Vagina (tissue), 2 donors: ENCODE data around the gene LRFN4. TPM values are rescaled to one million over a fixed set of nuclear protein-coding genes. Genes with fewer than 3 reads are reported as not detected.

ENCODE experiments used
- DNase-seq, 2 donors: peaks; one replicate each; pipeline ENCODE4 v3.0.0-alpha.2; 2017; ENCODE audit errors: extremely low spot score in 2 of 2
- H3K27ac ChIP-seq: fragments of 200-600 bp; sonication (generic); one replicate; pipeline ENCODE4 v1.5.1; 2019
- H3K27me3 ChIP-seq: fragments of 200-600 bp; sonication (generic); one replicate; pipeline ENCODE4 v1.5.1; 2019
- H3K36me3 ChIP-seq, 2 donors: fragments of 200-600 bp; sonication (generic); one replicate each; pipeline ENCODE4 v1.5.1; 2017 to 2019
- H3K4me1 ChIP-seq: fragments of 200-600 bp; sonication (generic); one replicate; pipeline ENCODE4 v1.5.1; 2019
- H3K4me3 ChIP-seq, 2 donors: fragments of 200-600 bp; sonication (generic); 1 replicate in 1 of 2; 2 replicates in 1 of 2; pipeline ENCODE4 v1.5.1; 2016 to 2019
- H3K9me3 ChIP-seq: fragments of 200-600 bp; sonication (generic); one replicate; pipeline ENCODE4 v1.5.1; 2019
- POLR2A ChIP-seq, 2 donors: fragments of 450-650 bp; IDR thresholded peaks; one replicate each; pipeline ENCODE4 v1.6.1; 2017; ENCODE audit warnings: antibody characterized with exemption in 2 of 2, mild to moderate bottlenecking in 2 of 2, moderate library complexity in 2 of 2
- POLR2AphosphoS5 ChIP-seq, 2 donors: sonication (generic); formaldehyde crosslinking; IDR thresholded peaks; one replicate each; pipeline ENCODE4 v1.9.0; 2017; ENCODE audit warnings: antibody characterized with exemption in 2 of 2, mild to moderate bottlenecking in 2 of 2, low read depth in 1 of 2; ENCODE audit not compliant: insufficient read depth in 1 of 2
- intact Hi-C: fragments of 100-400 bp; cut with DNase I; formaldehyde crosslinking; loops from one replicate; pipeline ENCODE4 v1.15.1; 2023
- total RNA-seq: library from RNA; depleted of rRNA; stranded (reverse); fragments of >200 nt; gene quantifications from one replicate; pipeline ENCODE4 v1.2.3, GENCODE V29; 2016
- TF ChIP-seq, protein P1 (sequence below), 3 experiments: fragments of 450-650 bp in 2 of 3; fragments of 200-600 bp in 1 of 3; sonication (generic) in 1 of 3; IDR thresholded peaks; one replicate each; pipeline ENCODE4 v1.5.1; 2017 to 2019; ENCODE audit warnings: antibody characterized with exemption in 3 of 3, mild to moderate bottlenecking in 2 of 3, moderate library complexity in 2 of 3

LRFN4 gene
- total RNA-seq, 1 donor from 2014 or later = 8.1 TPM

- peaks cover 29% of the 10 kb centered on the region for H3K4me1 ChIP-seq
- peaks cover 0 to 15% of the 10 kb centered on the region in 2 donors for H3K36me3 ChIP-seq
- TF ChIP-seq POLR2A (IDR thresholded peaks at IDR 0.05) = no peak
- H3K27ac ChIP-seq = peak overlapping the region; percentile 92
- no peaks in the 10 kb centered on the region for H3K9me3 ChIP-seq
- intact Hi-C loops = no loop called here
- H3K27me3 ChIP-seq = no peaks in the 10 kb centered on the region
- peak in 1 of 2 donors; percentile 82 for DNase-seq
- H3K4me3 ChIP-seq = peak overlapping the region; percentile 86 to 98
Observed at GRCh38 chr11:66841861-66842260, 15.0 kb upstream of the LRFN4 start.

GRCh38 chr11:66842501-66842895 lies 14.4 kb upstream of the LRFN4 start:
- Histone ChIP-seq H3K27ac (peak overlapping the region; percentile 92), H3K9me3 (no peaks in the 10 kb centered on the region), H3K4me1 (peaks cover 29% of the 10 kb centered on the region), H3K36me3 (peaks cover 0 to 19% of the 10 kb centered on the region in 2 donors), H3K4me3 (peak overlapping the region; percentile 86 to 98), H3K27me3 (no peaks in the 10 kb centered on the region)
- DNase-seq = peak in 1 of 2 donors; percentile 86
- TF ChIP-seq POLR2A (IDR thresholded peaks at IDR 0.05) (no peak), POLR2AphosphoS5 (IDR thresholded peaks at IDR 0.05; ENCODE audit: insufficient read depth in 1 of 2, low read depth in 1 of 2) (no peak)
- TF ChIP-seq, protein P1, sequence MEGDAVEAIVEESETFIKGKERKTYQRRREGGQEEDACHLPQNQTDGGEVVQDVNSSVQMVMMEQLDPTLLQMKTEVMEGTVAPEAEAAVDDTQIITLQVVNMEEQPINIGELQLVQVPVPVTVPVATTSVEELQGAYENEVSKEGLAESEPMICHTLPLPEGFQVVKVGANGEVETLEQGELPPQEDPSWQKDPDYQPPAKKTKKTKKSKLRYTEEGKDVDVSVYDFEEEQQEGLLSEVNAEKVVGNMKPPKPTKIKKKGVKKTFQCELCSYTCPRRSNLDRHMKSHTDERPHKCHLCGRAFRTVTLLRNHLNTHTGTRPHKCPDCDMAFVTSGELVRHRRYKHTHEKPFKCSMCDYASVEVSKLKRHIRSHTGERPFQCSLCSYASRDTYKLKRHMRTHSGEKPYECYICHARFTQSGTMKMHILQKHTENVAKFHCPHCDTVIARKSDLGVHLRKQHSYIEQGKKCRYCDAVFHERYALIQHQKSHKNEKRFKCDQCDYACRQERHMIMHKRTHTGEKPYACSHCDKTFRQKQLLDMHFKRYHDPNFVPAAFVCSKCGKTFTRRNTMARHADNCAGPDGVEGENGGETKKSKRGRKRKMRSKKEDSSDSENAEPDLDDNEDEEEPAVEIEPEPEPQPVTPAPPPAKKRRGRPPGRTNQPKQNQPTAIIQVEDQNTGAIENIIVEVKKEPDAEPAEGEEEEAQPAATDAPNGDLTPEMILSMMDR (IDR thresholded peaks at IDR 0.05) = no peak
- intact Hi-C loops = no loop called here

DNA sequence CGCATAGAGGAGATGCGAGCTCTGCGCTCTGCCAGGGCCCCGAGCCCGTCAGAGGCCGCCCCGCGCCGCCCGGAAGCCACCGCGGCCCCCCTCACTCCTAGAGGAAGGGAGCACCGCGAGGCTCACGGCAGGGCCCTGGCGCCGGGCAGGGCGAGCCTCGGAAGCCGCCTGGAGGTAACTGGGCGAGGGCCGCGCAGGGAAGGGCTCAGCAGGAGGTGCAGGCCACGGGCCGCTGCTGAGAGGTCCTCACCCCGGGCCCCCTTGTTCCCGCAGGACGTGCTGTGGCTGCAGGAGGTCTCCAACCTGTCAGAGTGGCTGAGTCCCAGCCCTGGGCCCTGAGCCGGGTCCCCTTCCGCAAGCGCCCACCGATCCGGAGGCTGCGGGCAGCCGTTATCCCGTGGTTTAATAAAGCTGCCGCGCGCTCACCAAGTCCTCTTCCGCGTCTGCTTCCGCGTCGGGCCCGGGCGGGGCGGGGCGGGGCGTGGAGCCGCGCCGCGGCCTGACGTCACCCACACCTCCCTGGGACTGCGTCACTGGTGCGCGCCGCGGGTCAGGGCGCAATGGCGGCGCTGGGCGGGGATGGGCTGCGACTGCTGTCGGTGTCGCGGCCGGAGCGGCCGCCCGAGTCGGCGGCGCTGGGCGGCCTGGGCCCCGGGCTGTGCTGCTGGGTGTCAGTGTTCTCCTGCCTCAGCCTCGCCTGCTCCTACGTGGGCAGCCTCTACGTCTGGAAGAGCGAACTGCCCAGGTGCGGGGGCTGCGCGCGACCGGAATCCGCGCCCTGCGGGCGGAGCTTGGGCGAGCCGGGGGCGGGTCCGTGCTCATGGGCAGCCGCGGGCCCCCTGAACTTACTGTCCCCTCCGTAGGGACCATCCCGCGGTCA lies 13.7 kb upstream of the LRFN4 start, which contains the start of gene RCE1:
RCE1 (plus strand) TSS at position 546 of the 880 bp plus-strand sequence; CDS start at position 561, 15 bp downstream.
- peak in 1 of 2 donors; percentile 90 for DNase-seq
- TF ChIP-seq POLR2A (IDR thresholded peaks at IDR 0.05) = peak in 1 of 2 donors; percentile 87
- TF ChIP-seq, protein P1 (IDR thresholded peaks at IDR 0.05) = no peak
- TF ChIP-seq POLR2AphosphoS5 (IDR thresholded peaks at IDR 0.05; ENCODE audit: insufficient read depth in 1 of 2, low read depth in 1 of 2) = peak; percentile 17 to 93
- H3K4me1 ChIP-seq = peaks cover 29% of the 10 kb centered on the region

DNA sequence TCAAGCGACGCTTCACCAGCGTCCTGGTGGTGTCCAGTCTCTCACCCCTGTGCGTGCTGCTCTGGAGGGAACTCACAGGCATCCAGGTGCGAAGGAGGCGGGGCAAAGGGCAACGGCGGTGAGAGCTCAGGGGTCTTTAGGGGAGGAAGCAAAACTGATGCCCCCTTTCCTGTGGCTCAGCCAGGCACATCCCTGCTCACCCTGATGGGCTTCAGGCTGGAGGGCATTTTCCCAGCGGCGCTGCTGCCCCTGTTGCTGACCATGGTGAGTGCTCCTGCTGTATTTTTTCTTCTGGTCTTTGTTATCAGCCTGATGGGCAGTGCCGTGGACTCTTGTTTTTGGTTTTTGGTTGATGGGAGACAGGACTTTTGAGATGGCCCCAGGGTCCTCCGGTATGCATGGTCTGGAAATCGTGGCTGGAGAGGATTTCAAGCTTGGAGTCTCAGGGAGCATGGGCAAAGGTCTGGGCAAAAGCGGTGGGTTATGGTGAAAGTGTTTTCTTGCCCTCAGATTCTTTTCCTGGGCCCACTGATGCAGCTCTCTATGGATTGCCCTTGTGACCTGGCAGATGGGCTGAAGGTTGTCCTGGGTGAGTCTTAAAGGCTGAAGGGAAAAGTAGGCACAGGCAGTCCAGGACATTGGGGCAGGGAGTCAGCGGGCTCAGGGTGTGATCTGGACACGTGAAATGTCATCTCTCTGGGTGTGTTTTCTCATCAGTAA lies 12.9 kb upstream of the LRFN4 start:
- Histone ChIP-seq H3K36me3 (peaks cover 0 to 22% of the 10 kb centered on the region in 2 donors), H3K9me3 (no peaks in the 10 kb centered on the region), H3K4me3 (peak overlapping the region; percentile 86 to 98), H3K27me3 (no peaks in the 10 kb centered on the region), H3K4me1 (peaks cover 29% of the 10 kb centered on the region), H3K27ac (peak overlapping the region; percentile 92)
- TF ChIP-seq POLR2A (IDR thresholded peaks at IDR 0.05) (no peak), POLR2AphosphoS5 (IDR thresholded peaks at IDR 0.05; ENCODE audit: insufficient read depth in 1 of 2, low read depth in 1 of 2) (no peak)
- TF ChIP-seq, protein P1 (IDR thresholded peaks at IDR 0.05) = no peak
- peak in 1 of 2 donors; percentile 86 for DNase-seq
- intact Hi-C loops = no loop called here

More for the DNA sequence above, 13.7 kb upstream of the LRFN4 start, which contains the start of gene RCE1:
- intact Hi-C loops = no loop called here
- Histone ChIP-seq H3K36me3 (peaks cover 0 to 22% of the 10 kb centered on the region in 2 donors), H3K9me3 (no peaks in the 10 kb centered on the region), H3K4me3 (peak within 1 kb of the TSS; percentile 86 to 98), H3K27me3 (no peaks in the 10 kb centered on the region), H3K27ac (peak within 1 kb of the TSS; percentile 92)

GRCh38 chr11:66844496-66845142 lies 12.2 kb upstream of the LRFN4 start:
- Histone ChIP-seq H3K36me3 (peaks cover 0 to 22% of the 10 kb centered on the region in 2 donors), H3K4me3 (peak overlapping the region; percentile 86 to 98), H3K4me1 (peaks cover 29% of the 10 kb centered on the region), H3K27ac (no peak overlapping the region), H3K9me3 (no peaks in the 10 kb centered on the region), H3K27me3 (no peaks in the 10 kb centered on the region)
- TF ChIP-seq POLR2AphosphoS5 (IDR thresholded peaks at IDR 0.05; ENCODE audit: insufficient read depth in 1 of 2, low read depth in 1 of 2) = no peak
- TF ChIP-seq, protein P1 (IDR thresholded peaks at IDR 0.05) = no peak
- no peak for TF ChIP-seq POLR2A (IDR thresholded peaks at IDR 0.05)
- intact Hi-C loops = no loop called here
- peak in 1 of 2 donors; percentile 86 for DNase-seq
